Measurements from ENCODE around the gene SYNE1. TPM values are rescaled to one million over a fixed set of nuclear protein-coding genes. Genes with fewer than 3 reads are reported as not detected.

The SYNE1 gene
- polyA plus RNA-seq, 4 donors: 49.9 to 88.5 (median 86.0) TPM

GRCh38 chr6:152212437-152212836 lies 424.7 kb downstream of the SYNE1 start:
- no peak for DNase-seq (ENCODE audit: low read depth in 4 of 4, low spot score in 3 of 4)

- no peak for DNase-seq (ENCODE audit: low read depth in 4 of 4, low spot score in 3 of 4)
These were observed 428.0 kb downstream of the SYNE1 start for GRCh38 chr6:152209211-152209610.

- no peak for DNase-seq (ENCODE audit: low read depth in 4 of 4, low spot score in 3 of 4)
These were observed 429.0 kb downstream of the SYNE1 start for GRCh38 chr6:152207915-152208714.

GRCh38 chr6:152206072-152206818 lies 430.9 kb downstream of the SYNE1 start:
- no peak for DNase-seq (ENCODE audit: low read depth in 4 of 4, low spot score in 3 of 4)

GRCh38 chr6:152204591-152204990 lies 432.6 kb downstream of the SYNE1 start:
- DNase-seq (ENCODE audit: low read depth in 4 of 4, low spot score in 3 of 4): no peak

GRCh38 chr6:152201120-152201519 lies 436.0 kb downstream of the SYNE1 start:
- DNase-seq (ENCODE audit: low read depth in 4 of 4, low spot score in 3 of 4): no peak

GRCh38 chr6:152195896-152196295 lies 441.3 kb downstream of the SYNE1 start:
- DNase-seq (ENCODE audit: low read depth in 4 of 4, low spot score in 3 of 4): no peak

GRCh38 chr6:152189736-152190135 lies 447.4 kb downstream of the SYNE1 start:
- DNase-seq (ENCODE audit: low read depth in 4 of 4, low spot score in 3 of 4): no peak

- DNase-seq (ENCODE audit: low read depth in 4 of 4, low spot score in 3 of 4): no peak
These were observed 449.2 kb downstream of the SYNE1 start for GRCh38 chr6:152188011-152188410.

GRCh38 chr6:152186840-152187239 lies 450.3 kb downstream of the SYNE1 start:
- DNase-seq (ENCODE audit: low read depth in 4 of 4, low spot score in 3 of 4): no peak

GRCh38 chr6:152184917-152185574 lies 452.1 kb downstream of the SYNE1 start:
- DNase-seq (ENCODE audit: low read depth in 4 of 4, low spot score in 3 of 4): no peak

GRCh38 chr6:152184573-152184916 lies 452.6 kb downstream of the SYNE1 start:
- no peak for DNase-seq (ENCODE audit: low read depth in 4 of 4, low spot score in 3 of 4)

GRCh38 chr6:152180601-152181000 lies 456.6 kb downstream of the SYNE1 start:
- no peak for DNase-seq (ENCODE audit: low read depth in 4 of 4, low spot score in 3 of 4)

GRCh38 chr6:152176268-152176667 lies 460.9 kb downstream of the SYNE1 start:
- DNase-seq (ENCODE audit: low read depth in 4 of 4, low spot score in 3 of 4): no peak

GRCh38 chr6:152173957-152174356 lies 463.2 kb downstream of the SYNE1 start:
- no peak for DNase-seq (ENCODE audit: low read depth in 4 of 4, low spot score in 3 of 4)

- no peak for DNase-seq (ENCODE audit: low read depth in 4 of 4, low spot score in 3 of 4)
These were observed 463.8 kb downstream of the SYNE1 start for GRCh38 chr6:152173321-152173720.

- no peak for DNase-seq (ENCODE audit: low read depth in 4 of 4, low spot score in 3 of 4)
These were observed 466.2 kb downstream of the SYNE1 start for GRCh38 chr6:152170702-152171667.

- no peak for DNase-seq (ENCODE audit: low read depth in 4 of 4, low spot score in 3 of 4)
These were observed 466.9 kb downstream of the SYNE1 start for GRCh38 chr6:152170313-152170701.

- DNase-seq (ENCODE audit: low read depth in 4 of 4, low spot score in 3 of 4): no peak
These were observed 469.2 kb downstream of the SYNE1 start for GRCh38 chr6:152167641-152168603.
